IgD-negative memory B cell (primary cell): Measurements from ENCODE around the gene ZNF333. TPM values are rescaled to one million over a fixed set of nuclear protein-coding genes. Genes with fewer than 3 reads are reported as not detected.

ENCODE experiments used
- H3K27ac Mint-ChIP-seq, 3 donors: one replicate each; pipeline ENCODE4 v1.8.0; 2020 to 2022; ENCODE audit warnings: mild to moderate bottlenecking in 3 of 3, mixed read lengths in 3 of 3, moderate library complexity in 1 of 3
- H3K27me3 Mint-ChIP-seq: one replicate; pipeline ENCODE4 v1.8.0; 2021; ENCODE audit warnings: mixed read lengths
- H3K36me3 Mint-ChIP-seq: one replicate; pipeline ENCODE4 v1.8.0; 2020; ENCODE audit warnings: mild to moderate bottlenecking, mixed read lengths
- H3K4me1 Mint-ChIP-seq, 3 donors: one replicate each; pipeline ENCODE4 v1.8.0; 2020 to 2022; ENCODE audit warnings: mixed read lengths in 3 of 3, mild to moderate bottlenecking in 1 of 3
- H3K4me3 Mint-ChIP-seq, 4 donors: one replicate each; pipeline ENCODE4 v1.8.0; 2020 to 2022; ENCODE audit warnings: mild to moderate bottlenecking in 4 of 4, mixed read lengths in 4 of 4, moderate library complexity in 3 of 4
- H3K9me3 Mint-ChIP-seq, 3 donors: one replicate each; pipeline ENCODE4 v1.8.0; 2020 to 2021; ENCODE audit warnings: mixed read lengths in 3 of 3, mild to moderate bottlenecking in 1 of 3
- polyA plus RNA-seq: library from polyadenylated mRNA; unstranded; fragments of 300-500 nt; fragmentation: Illumina TruSeq; gene quantifications from one replicate; pipeline ENCODE4 v1.2.3, GENCODE V29; 2021

The ZNF333 gene
- polyA plus RNA-seq, 1 donor from 2014 or later, result 6.2 TPM

DNA sequence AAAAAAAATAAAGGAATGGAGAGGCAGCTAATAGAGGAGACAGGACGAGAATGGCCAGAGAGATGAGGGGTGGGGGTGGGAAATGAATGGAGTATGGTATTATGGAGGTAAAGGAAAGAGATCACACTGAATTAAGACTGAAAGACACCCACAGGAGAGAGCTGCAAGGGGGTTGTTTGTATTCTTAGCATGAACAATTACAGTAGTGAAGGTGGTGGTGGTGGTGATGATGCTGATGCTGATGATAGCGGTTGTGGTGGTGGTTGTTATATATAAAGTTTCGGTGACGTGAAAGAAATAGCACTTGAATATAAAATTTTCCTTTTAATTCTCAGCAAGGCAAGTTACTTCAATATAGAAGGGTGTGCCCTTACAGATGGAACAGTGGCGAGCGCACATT is 12.4 kb upstream of the ZNF333 start:
- no peak overlapping the region for H3K4me3 Mint-ChIP-seq
- H3K9me3 Mint-ChIP-seq, result no peaks in the 10 kb centered on the region
- peaks cover 8 to 11% (median 10%) of the 10 kb centered on the region in 3 donors for H3K4me1 Mint-ChIP-seq
- peaks cover 2% of the 10 kb centered on the region for H3K27me3 Mint-ChIP-seq
- no peak overlapping the region for H3K27ac Mint-ChIP-seq
- no peaks in the 10 kb centered on the region for H3K36me3 Mint-ChIP-seq

DNA sequence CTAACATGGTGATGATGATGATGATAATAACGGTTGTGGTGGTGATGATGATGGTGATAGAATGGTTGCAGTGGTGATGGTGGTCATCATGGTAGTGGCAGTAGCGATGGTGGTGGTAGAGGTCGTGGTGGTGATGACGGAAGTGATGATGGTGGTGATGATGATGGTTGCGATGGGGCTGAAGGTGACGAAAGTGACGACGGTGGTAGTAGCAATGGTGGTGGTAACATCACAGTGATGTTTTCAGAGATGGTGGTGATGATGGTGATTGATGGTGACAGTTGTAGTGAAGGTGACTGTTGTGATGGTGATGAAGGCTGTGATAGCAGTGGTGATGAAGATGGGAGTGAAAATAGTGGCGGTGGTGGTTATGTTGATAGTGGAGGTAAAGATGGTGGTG is 11.6 kb upstream of the ZNF333 start:
- no peaks in the 10 kb centered on the region for H3K9me3 Mint-ChIP-seq
- no peak overlapping the region for H3K4me3 Mint-ChIP-seq
- peaks cover 8 to 11% (median 10%) of the 10 kb centered on the region in 3 donors for H3K4me1 Mint-ChIP-seq
- peaks cover 1% of the 10 kb centered on the region for H3K27me3 Mint-ChIP-seq
- H3K27ac Mint-ChIP-seq, result no peak overlapping the region
- no peaks in the 10 kb centered on the region for H3K36me3 Mint-ChIP-seq

DNA sequence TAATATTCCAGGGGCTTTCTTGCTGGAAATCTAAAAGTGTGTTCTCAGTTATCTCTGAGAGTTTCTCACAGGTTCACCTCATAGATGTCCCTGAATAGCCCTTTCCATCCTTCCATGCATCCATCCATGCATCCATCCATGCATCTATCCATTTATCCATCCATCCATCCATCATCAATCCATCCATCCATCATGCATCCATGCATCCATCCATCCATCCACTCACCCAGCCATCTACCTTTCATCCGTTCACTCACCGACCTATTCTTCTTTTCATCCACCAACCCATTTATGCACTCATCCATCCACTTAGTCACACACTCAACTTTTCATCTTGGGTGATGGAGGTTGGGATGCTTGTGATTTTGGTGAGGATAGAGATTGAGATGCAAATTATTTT is 7.8 kb upstream of the ZNF333 start:
- Mint-ChIP-seq H3K27ac (no peak overlapping the region), H3K27me3 (no peaks in the 10 kb centered on the region), H3K4me1 (peaks cover 5 to 12% (median 7%) of the 10 kb centered on the region in 3 donors), H3K9me3 (no peaks in the 10 kb centered on the region), H3K4me3 (no peak overlapping the region), H3K36me3 (no peaks in the 10 kb centered on the region)

DNA sequence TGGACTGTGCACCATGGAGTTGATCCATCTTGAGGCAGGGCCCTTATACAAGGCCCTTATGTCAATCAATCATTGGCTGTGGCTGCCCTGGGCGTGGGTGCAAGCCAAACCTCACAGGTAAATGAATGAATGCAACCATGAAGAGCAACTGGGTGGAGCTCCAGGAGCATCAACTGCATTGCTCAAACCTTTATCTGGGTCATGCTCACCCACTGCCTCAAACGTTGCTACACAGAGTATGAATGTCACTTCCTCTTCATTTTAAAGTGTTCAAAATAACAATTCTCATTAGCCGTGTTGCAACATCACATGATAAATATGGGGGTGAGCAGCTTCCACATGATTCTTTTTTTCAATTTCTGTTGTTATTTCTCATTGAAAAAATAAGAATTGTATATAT is 6.4 kb upstream of the ZNF333 start:
- Mint-ChIP-seq H3K27ac (no peak overlapping the region), H3K36me3 (no peaks in the 10 kb centered on the region), H3K4me1 (peaks cover 5 to 12% (median 7%) of the 10 kb centered on the region in 3 donors), H3K4me3 (no peak overlapping the region), H3K27me3 (no peaks in the 10 kb centered on the region), H3K9me3 (no peaks in the 10 kb centered on the region)

DNA sequence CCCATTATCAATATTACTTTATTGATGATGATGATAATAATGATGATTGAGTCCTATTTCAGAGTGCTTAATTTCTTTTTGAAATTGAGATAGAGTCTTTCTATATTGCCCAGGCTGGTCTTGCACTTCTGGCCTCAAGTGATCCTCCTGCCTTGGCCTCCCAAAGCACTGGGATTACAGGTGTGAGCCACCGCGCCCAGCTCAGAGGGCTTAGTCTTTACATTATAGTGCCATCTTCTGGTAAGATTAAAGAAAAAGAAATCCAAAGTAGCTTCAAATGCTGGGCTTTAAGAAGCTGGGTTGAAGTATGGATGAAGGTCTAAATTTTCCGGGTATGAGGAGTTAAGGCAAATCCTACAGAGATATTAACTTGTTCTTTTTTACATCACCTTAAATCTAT is 3.4 kb upstream of the ZNF333 start:
- peaks cover 15 to 34% (median 18%) of the 10 kb centered on the region in 3 donors for H3K4me1 Mint-ChIP-seq
- H3K27me3 Mint-ChIP-seq, result no peaks in the 10 kb centered on the region
- peak overlapping the region in 2 of 3 donors; percentile 32 to 67 for H3K27ac Mint-ChIP-seq
- H3K36me3 Mint-ChIP-seq, result no peaks in the 10 kb centered on the region
- peak overlapping the region in 1 of 4 donors; percentile 60 for H3K4me3 Mint-ChIP-seq
- H3K9me3 Mint-ChIP-seq, result no peaks in the 10 kb centered on the region

DNA sequence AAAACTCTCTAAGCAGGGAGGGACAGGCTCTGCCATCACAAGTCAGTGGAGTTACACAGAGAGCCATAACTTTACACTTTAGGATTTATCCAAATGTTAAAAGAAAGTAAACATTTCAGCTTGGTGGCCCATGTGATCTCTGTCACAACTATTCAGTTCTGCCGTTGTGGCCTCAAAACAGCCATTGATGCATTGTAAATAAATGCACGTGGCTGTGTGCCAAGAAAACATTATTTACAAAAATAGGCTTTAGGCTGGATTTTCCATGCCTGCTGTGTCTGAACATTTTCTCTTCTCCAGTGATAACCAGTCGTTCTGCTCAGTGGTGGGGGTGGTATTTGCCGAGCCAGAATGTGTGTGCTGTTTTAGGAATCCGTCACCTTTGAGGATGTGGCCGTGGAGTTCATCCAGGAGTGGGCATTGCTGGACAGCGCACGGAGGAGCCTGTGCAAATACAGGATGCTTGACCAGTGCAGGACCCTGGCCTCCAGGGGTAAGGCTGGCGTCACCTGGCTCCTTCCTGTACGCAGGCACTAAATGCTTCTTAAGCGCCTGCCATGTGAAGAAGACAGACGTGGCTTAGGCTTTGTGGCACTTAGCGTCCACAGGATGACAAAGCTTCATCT is 4.9 kb downstream of the ZNF333 start:
- no peak overlapping the region for H3K4me3 Mint-ChIP-seq
- peaks cover 9 to 13% (median 10%) of the 10 kb centered on the region in 3 donors for H3K4me1 Mint-ChIP-seq
- H3K9me3 Mint-ChIP-seq, result no peaks in the 10 kb centered on the region
- H3K27ac Mint-ChIP-seq, result no peak overlapping the region
- no peaks in the 10 kb centered on the region for H3K27me3 Mint-ChIP-seq
- peaks cover 8% of the 10 kb centered on the region for H3K36me3 Mint-ChIP-seq

DNA sequence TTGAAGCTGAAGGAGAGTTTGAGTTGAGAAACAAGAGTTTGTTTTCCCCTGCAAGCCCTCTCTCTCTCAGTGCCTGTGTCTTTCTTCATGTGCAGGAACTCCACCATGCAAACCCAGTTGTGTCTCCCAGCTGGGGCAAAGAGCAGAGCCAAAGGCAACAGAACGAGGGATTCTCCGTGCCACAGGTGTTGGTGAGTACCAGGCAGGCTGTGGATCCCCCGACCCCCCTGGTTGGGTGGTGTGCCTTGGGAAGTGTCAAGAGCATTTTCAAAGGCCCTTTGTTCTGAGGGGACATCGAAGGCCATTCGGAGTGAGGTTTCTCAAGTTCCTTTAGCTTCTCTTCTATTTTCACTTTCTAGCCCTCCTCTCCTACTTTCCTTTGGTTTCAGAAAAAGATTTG is 5.6 kb downstream of the ZNF333 start:
- Mint-ChIP-seq H3K27ac (no peak overlapping the region), H3K36me3 (peaks cover 8% of the 10 kb centered on the region), H3K27me3 (no peaks in the 10 kb centered on the region), H3K9me3 (no peaks in the 10 kb centered on the region), H3K4me1 (peaks cover 5 to 9% (median 8%) of the 10 kb centered on the region in 3 donors), H3K4me3 (no peak overlapping the region)

DNA sequence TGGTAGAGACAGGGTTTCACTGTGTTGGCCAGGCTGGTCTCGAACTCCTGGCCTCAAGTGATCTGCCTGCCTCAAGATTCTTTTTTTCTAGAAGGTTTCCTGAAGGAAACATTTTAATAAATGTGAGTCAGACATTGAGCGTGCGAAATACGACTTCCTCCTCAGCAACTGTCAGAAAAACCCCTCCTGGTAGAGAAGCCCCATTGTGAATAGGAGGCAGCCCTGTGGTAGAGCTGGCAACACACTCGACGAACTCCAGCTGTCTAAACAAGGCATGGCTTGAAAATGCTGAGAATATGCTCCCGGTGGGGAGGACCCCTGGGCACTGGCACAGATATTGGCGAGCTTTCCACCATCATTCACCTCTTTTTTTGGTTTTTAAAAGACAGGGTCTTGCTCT is 9.8 kb downstream of the ZNF333 start:
- H3K27me3 Mint-ChIP-seq, result no peaks in the 10 kb centered on the region
- H3K36me3 Mint-ChIP-seq, result peaks cover 11% of the 10 kb centered on the region
- H3K27ac Mint-ChIP-seq, result no peak overlapping the region
- no peaks in the 10 kb centered on the region for H3K9me3 Mint-ChIP-seq
- H3K4me3 Mint-ChIP-seq, result no peak overlapping the region
- no peaks in the 10 kb centered on the region for H3K4me1 Mint-ChIP-seq

DNA sequence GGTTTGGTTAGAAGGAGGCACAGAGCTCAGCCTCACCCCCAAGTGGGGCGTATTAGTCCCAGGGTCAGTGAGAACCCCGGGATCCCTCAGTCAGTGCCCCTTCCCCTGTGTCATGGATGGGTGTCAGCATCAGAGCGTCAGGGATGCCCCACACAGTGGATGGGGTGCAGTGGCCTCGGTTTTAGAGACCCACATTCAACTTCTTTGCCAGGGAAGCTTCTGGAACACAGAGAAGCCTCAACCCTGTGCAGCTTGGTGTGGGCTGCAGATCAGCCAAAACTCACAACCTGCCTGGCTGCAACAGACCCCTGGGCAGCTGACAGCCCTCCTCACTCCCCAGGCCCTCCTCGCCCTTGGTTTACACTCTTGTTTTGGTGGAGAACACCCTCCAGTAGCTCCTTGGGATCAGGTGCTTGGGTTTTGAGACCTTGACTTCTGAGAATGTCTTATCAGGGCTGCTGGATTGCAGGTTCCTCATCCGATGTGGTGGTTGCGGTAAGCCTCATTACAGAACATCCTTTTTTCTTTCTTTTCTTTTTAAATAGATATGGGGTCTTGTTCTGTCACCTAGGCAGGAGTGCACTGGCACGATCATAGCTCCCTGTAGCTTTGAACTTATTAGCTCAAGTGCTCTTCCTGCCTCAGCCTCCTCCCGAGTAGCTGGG is 11.0 kb downstream of the ZNF333 start:
- H3K27ac Mint-ChIP-seq, result no peak overlapping the region
- H3K9me3 Mint-ChIP-seq, result no peaks in the 10 kb centered on the region
- H3K36me3 Mint-ChIP-seq, result peaks cover 11% of the 10 kb centered on the region
- H3K27me3 Mint-ChIP-seq, result no peaks in the 10 kb centered on the region
- no peaks in the 10 kb centered on the region for H3K4me1 Mint-ChIP-seq
- H3K4me3 Mint-ChIP-seq, result no peak overlapping the region

DNA sequence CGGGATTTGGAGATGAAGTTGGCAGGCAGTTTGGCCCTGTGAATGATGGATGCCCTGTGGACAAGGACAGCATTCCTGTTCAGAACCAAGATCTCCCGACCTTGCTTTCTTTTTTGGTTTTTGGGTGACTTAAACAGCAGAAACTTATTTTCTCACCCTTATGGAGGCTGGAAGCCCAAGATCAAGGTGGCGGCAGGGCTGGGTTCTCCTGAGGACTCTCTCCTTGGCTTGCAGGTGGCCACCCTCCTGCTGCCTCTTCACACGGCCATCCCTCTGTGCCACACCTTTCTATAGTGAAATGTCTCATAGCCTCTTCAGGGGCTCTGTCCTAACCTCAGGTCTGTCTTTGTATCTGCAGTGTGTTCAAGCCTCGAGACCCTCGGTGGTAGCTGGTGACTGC is 14.0 kb downstream of the ZNF333 start:
- Mint-ChIP-seq H3K4me1 (no peaks in the 10 kb centered on the region), H3K36me3 (peaks cover 18% of the 10 kb centered on the region), H3K27me3 (no peaks in the 10 kb centered on the region), H3K4me3 (no peak overlapping the region), H3K9me3 (no peaks in the 10 kb centered on the region), H3K27ac (no peak overlapping the region)

DNA sequence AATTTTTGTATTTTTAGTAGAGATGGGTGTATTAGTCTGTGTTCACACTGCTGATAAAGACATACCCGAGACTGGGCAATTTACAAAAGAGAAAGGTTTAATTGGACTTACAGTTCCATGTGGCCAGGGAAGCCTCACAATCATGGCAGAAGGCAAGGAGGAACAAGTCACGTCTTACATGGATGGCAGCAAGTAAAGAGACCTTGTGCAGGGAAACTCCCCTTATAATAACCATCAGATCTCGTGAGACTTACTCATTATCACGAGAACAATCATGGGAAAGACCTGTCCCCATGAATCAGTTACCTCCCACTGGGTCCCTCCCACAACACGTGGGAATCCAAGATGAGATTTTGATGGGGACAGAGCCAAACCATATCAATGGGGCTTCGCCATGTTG is 14.6 kb downstream of the ZNF333 start:
- H3K36me3 Mint-ChIP-seq, result peaks cover 24% of the 10 kb centered on the region
- H3K27me3 Mint-ChIP-seq, result no peaks in the 10 kb centered on the region
- no peak overlapping the region for H3K27ac Mint-ChIP-seq
- H3K9me3 Mint-ChIP-seq, result no peaks in the 10 kb centered on the region
- H3K4me3 Mint-ChIP-seq, result no peak overlapping the region
- no peaks in the 10 kb centered on the region for H3K4me1 Mint-ChIP-seq

DNA sequence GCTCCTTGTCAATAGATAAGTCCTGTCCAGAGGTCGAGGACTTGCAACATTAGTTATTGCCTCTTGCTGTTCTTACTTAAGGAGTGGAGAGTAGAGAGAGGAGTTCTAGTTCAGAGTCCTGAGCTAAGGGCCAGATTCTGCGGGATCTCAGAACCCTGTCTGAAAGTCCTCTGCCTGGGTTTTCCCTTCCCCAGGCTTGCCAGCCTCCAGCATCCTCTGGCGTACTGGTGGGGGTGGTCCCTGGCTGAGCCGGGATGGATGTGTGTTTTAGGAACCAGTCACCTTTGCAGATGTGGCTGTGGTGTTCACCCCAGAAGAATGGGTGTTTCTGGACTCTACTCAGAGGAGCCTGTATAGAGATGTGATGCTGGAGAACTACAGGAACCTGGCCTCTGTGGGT is 26.0 kb downstream of the ZNF333 start:
- Mint-ChIP-seq H3K4me3 (no peak overlapping the region), H3K36me3 (peaks cover 57% of the 10 kb centered on the region), H3K9me3 (peaks cover 16 to 57% (median 29%) of the 10 kb centered on the region in 3 donors), H3K4me1 (no peaks in the 10 kb centered on the region), H3K27ac (no peak overlapping the region), H3K27me3 (no peaks in the 10 kb centered on the region)

DNA sequence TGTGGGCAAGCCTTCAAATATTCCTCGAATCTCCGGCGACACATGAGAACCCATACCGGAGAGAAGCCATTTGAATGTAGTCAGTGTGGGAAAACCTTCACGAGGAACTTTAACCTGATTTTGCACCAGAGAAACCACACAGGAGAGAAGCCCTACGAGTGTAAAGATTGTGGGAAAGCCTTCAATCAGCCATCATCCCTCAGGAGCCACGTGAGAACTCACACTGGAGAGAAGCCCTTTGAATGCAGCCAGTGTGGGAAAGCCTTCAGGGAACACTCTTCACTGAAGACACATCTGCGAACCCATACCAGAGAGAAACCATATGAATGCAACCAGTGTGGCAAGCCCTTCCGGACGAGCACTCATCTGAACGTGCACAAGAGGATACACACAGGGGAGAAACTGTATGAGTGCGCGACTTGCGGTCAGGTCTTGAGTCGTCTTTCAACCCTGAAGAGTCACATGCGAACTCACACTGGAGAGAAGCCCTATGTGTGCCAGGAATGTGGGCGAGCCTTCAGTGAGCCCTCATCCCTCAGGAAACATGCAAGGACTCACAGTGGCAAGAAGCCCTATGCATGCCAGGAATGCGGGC is 28.8 kb downstream of the ZNF333 start:
- Mint-ChIP-seq H3K4me1 (no peaks in the 10 kb centered on the region), H3K9me3 (peaks cover 25 to 63% (median 36%) of the 10 kb centered on the region in 3 donors), H3K4me3 (no peak overlapping the region), H3K27ac (no peak overlapping the region), H3K27me3 (no peaks in the 10 kb centered on the region), H3K36me3 (peaks cover 49% of the 10 kb centered on the region)

DNA sequence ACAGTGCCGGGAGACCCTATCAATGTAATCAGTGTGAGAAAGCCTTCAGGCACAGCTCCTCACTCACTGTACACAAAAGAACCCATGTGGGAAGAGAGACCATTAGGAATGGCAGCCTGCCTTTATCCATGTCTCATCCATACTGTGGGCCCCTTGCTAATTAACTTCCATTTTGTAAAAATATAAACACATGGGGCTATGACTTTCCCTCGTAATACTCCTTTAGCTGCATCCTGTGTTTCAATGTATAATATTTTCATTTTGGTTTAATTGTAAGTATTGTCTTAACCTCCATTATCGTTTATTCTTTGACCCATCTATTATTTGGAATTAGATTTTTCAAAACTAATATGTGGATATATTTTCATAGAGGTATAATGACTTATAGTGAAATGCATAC is 29.3 kb downstream of the ZNF333 start:
- Mint-ChIP-seq H3K36me3 (peaks cover 49% of the 10 kb centered on the region), H3K27me3 (no peaks in the 10 kb centered on the region), H3K9me3 (peaks cover 25 to 67% (median 39%) of the 10 kb centered on the region in 3 donors), H3K27ac (no peak overlapping the region), H3K4me3 (no peak overlapping the region), H3K4me1 (no peaks in the 10 kb centered on the region)

DNA sequence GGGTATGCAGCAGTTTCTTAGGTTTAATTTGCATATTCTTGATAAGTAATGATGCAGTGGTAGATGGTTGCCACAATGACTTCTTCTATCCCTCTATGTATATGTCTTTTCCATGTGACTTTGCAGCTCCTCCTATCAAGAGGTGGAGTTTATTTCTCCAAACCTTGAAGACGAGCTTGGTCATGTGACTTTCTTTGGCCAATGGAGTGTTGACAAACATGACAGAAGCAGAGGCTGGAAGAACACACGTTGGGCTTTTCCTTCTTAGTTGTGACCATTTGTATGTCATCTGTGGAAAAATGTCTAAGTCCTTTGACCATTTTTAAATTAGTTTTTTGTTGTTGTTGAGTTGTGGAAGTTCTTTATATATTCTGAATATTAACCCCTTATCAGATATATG is 32.3 kb downstream of the ZNF333 start:
- Mint-ChIP-seq H3K9me3 (peaks cover 25 to 65% (median 40%) of the 10 kb centered on the region in 3 donors), H3K27me3 (no peaks in the 10 kb centered on the region), H3K36me3 (peaks cover 29% of the 10 kb centered on the region)

DNA sequence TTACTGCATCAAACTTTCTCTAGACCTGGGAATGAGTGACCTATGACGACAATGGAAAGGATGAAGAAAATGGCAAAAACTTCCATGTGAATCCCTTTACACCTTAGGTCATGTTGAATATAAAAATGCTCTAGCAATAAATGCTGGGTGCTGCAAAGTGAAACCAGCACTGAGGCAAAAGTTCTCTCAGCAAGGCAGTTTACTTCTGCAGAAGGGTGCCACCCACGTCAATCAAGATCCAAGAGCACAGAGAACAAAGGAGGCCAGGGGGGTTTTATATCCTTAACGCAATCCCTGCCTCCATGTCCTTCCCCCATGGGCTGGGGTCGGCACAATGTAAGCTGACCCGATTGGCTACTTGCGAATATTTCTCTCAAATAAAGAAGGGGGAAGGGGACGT is 38.7 kb downstream of the ZNF333 start:
- Mint-ChIP-seq H3K4me3 (peak overlapping the region in 1 of 4 donors; percentile 37), H3K27me3 (no peaks in the 10 kb centered on the region), H3K9me3 (peaks cover 13 to 46% (median 30%) of the 10 kb centered on the region in 3 donors), H3K27ac (no peak overlapping the region), H3K36me3 (peaks cover 6% of the 10 kb centered on the region), H3K4me1 (no peaks in the 10 kb centered on the region)

More for the DNA sequence above, 32.3 kb downstream of the ZNF333 start:
- no peak overlapping the region for H3K4me3 Mint-ChIP-seq
- H3K27ac Mint-ChIP-seq, result no peak overlapping the region
- no peaks in the 10 kb centered on the region for H3K4me1 Mint-ChIP-seq
